SK-N-SH (cell line): ENCODE data around the gene SFSWAP. TPM values are rescaled to one million over a fixed set of nuclear protein-coding genes. Genes with fewer than 3 reads are reported as not detected.

Experiments used
- CTCF ChIA-PET: fragments of 300-600, 350-600 bp; formaldehyde crosslinking; extraction: SDS; loops from one replicate; lab custom pipeline; 2021; lab: Yijun Ruan, JAX
- POLR2A ChIA-PET: fragments of 350-600 bp; sonication (Branson Sonifier 250); formaldehyde crosslinking; extraction: SDS; loops from one replicate; lab custom pipeline; 2020; ENCODE audit warnings: antibody characterized with exemption, inconsistent platforms; lab: Yijun Ruan, JAX
- DNase-seq: peaks from one replicate; pipeline ENCODE4 v3.0.0; 2012
- H2AFZ ChIP-seq: fragments of 200-600 bp; sonication (generic); 2 replicates; pipeline ENCODE4 v1.8.1; 2016; ENCODE audit warnings: antibody characterized with exemption, mild to moderate bottlenecking, low read depth
- H3F3A ChIP-seq: fragments of 200-600 bp; sonication (generic); replicated peaks from 2 replicates; pipeline ENCODE3; 2016; ENCODE audit warnings: antibody characterized with exemption, mild to moderate bottlenecking; ENCODE audit not compliant: insufficient read depth
- H3K27ac ChIP-seq, 2 experiments: fragments of 200-500 bp in 1 of 2; fragments of 200-600 bp in 1 of 2; sonication (Bioruptor generic) in 1 of 2; sonication (generic), shearing (Covaris generic) in 1 of 2; 2 replicates each; pipeline versions ENCODE4 v1.5.1 to v1.6.1; 2014 to 2016; ENCODE audit warnings: low read depth in 2 of 2, inconsistent platforms in 1 of 2, low read length in 1 of 2, mild to moderate bottlenecking in 1 of 2, mixed read lengths in 1 of 2
- H3K27me3 ChIP-seq: fragments of 200-600 bp; sonication (generic), shearing (Covaris generic); 2 replicates; pipeline ENCODE4 v1.6.1; 2016; ENCODE audit warnings: mixed run types; ENCODE audit not compliant: insufficient read depth
- H3K36me3 ChIP-seq, 2 experiments: fragments of 200-500 bp in 1 of 2; fragments of 200-600 bp in 1 of 2; sonication (Bioruptor generic) in 1 of 2; sonication (generic) in 1 of 2; replicated peaks in 1 of 2; 2 replicates each; pipeline versions ENCODE3 to v1.5.1; 2014 to 2016; ENCODE audit warnings: low read length in 1 of 2, mild to moderate bottlenecking in 1 of 2; ENCODE audit not compliant: insufficient read depth in 2 of 2, control insufficient read depth in 1 of 2
- H3K4me1 ChIP-seq, 2 experiments: fragments of 200-500 bp in 1 of 2; fragments of 200-600 bp in 1 of 2; sonication (Bioruptor generic) in 1 of 2; sonication (generic), shearing (Covaris generic) in 1 of 2; 2 replicates each; pipeline versions ENCODE4 v1.5.1 to v1.6.1; 2014 to 2016; ENCODE audit warnings: low read depth in 1 of 2, low read length in 1 of 2, mixed run types in 1 of 2; ENCODE audit not compliant: insufficient read depth in 2 of 2, control insufficient read depth in 1 of 2
- H3K4me2 ChIP-seq: fragments of 200-600 bp; sonication (generic), shearing (Covaris generic); 2 replicates; pipeline ENCODE4 v1.6.1; 2017; ENCODE audit warnings: mixed run types
- H3K4me3 ChIP-seq, 2 experiments: fragments of 200-500 bp in 1 of 2; fragments of 200-600 bp in 1 of 2; sonication (Bioruptor generic) in 1 of 2; sonication (generic), shearing (Covaris generic) in 1 of 2; 2 replicates each; pipeline versions ENCODE4 v1.5.1 to v1.8.1; 2014 to 2016; ENCODE audit warnings: low read depth in 2 of 2, inconsistent platforms in 1 of 2, low read length in 1 of 2, mild to moderate bottlenecking in 1 of 2, mixed read lengths in 1 of 2, moderate library complexity in 1 of 2
- H3K79me2 ChIP-seq: fragments of 200-600 bp; sonication (generic); 2 replicates; pipeline ENCODE4 v1.8.1; 2017; ENCODE audit warnings: mild to moderate bottlenecking; ENCODE audit not compliant: insufficient read depth
- H3K9ac ChIP-seq: fragments of 200-600 bp; sonication (generic); 2 replicates; pipeline ENCODE4 v1.6.1; 2017; ENCODE audit warnings: mixed run types
- H3K9me2 ChIP-seq: fragments of 200-600 bp; sonication (generic); 2 replicates; pipeline ENCODE4 v1.6.1; 2017; ENCODE audit warnings: mixed run types
- H3K9me3 ChIP-seq: fragments of 200-600 bp; sonication (generic); 2 replicates; pipeline ENCODE4 v1.6.1; 2017; ENCODE audit warnings: mixed run types, mild to moderate bottlenecking, moderate library complexity
- H4K20me1 ChIP-seq: fragments of 200-600 bp; sonication (generic); 2 replicates; pipeline ENCODE4 v1.6.1; 2017; ENCODE audit warnings: mild to moderate bottlenecking, mixed run types; ENCODE audit not compliant: insufficient read depth
- CHD2 ChIP-seq: fragments of 150-350 bp; IDR thresholded peaks from 2 replicates; pipeline ENCODE4 v1.6.1; 2018; ENCODE audit warnings: low read length; ENCODE audit not compliant: partially characterized antibody
- EZH2phosphoT487 ChIP-seq: fragments of 200-600 bp; sonication (generic); IDR thresholded peaks from 2 replicates; pipeline ENCODE4 v1.6.1; 2017; ENCODE audit warnings: low read depth, mixed run types, mild to moderate bottlenecking, antibody characterized with exemption, moderate library complexity, borderline replicate concordance
- GABPA ChIP-seq: IDR thresholded peaks from 2 replicates; pipeline ENCODE4 v1.4.0; 2012; ENCODE audit warnings: low read depth, mild to moderate bottlenecking
- MEF2A ChIP-seq: IDR thresholded peaks from 2 replicates; pipeline ENCODE4 v1.4.0; 2012; ENCODE audit warnings: low read depth, borderline replicate concordance
- MXI1 ChIP-seq: IDR thresholded peaks from 2 replicates; pipeline ENCODE4 v1.6.1; 2012; ENCODE audit warnings: mild to moderate bottlenecking, low read depth, low read length, improper control_type of control experiment
- NFIC ChIP-seq: IDR thresholded peaks from 2 replicates; pipeline ENCODE4 v1.4.0; 2012; ENCODE audit warnings: borderline replicate concordance
- NRF1 ChIP-seq: IDR thresholded peaks from 2 replicates; pipeline ENCODE4 v1.6.1; 2012; ENCODE audit warnings: low read depth, mild to moderate bottlenecking, low read length
- POLR2AphosphoS5 ChIP-seq: IDR thresholded peaks from 2 replicates; pipeline ENCODE4 v1.6.1; 2012; ENCODE audit warnings: low read depth, low read length
- RAD21 ChIP-seq: IDR thresholded peaks from 2 replicates; pipeline ENCODE4 v1.6.1; 2012; ENCODE audit warnings: mild to moderate bottlenecking, low read length
- RCOR1 ChIP-seq: fragments of 150-350 bp; IDR thresholded peaks from 2 replicates; pipeline ENCODE4 v1.6.1; 2017; ENCODE audit warnings: antibody characterized with exemption, low read length
- RFX5 ChIP-seq: IDR thresholded peaks from 2 replicates; pipeline ENCODE4 v1.6.1; 2012; ENCODE audit warnings: mild to moderate bottlenecking, improper control_type of control experiment, low read length
- RXRA ChIP-seq: IDR thresholded peaks from 2 replicates; pipeline ENCODE4 v1.4.0; 2012; ENCODE audit warnings: low read depth, mild to moderate bottlenecking, borderline replicate concordance
- SIN3A ChIP-seq: IDR thresholded peaks from 2 replicates; pipeline ENCODE4 v1.6.1; 2012; ENCODE audit warnings: low read depth, mild to moderate bottlenecking, low read length, moderate library complexity, borderline replicate concordance
- TAF1 ChIP-seq: IDR thresholded peaks from 2 replicates; pipeline ENCODE4 v1.6.1; 2012; ENCODE audit warnings: low read depth, mild to moderate bottlenecking, low read length, moderate library complexity, borderline replicate concordance
- TCF12 ChIP-seq: IDR thresholded peaks from 2 replicates; pipeline ENCODE4 v1.4.0; 2012
- YY1 ChIP-seq: IDR thresholded peaks from 2 replicates; pipeline ENCODE4 v1.4.0; 2012; ENCODE audit warnings: low read depth, mild to moderate bottlenecking
- WGBS: methylation state at CpG from one replicate; pipeline ENCODE4 v1.1.6; 2017; ENCODE audit warnings: low lambda C conversion rate; 5-methylcytosine and 5-hydroxymethylcytosine counted together
- polyA plus RNA-seq, 3 experiments: library from polyadenylated mRNA; depleted of rRNA; stranded (reverse); fragments of >200 nt; gene quantifications; 2 replicates each; pipeline ENCODE4 v1.2.3, GENCODE V29; 2012
- TF ChIP-seq, protein P1 (sequence below): fragments of 200-600 bp; sonication (generic); IDR thresholded peaks from 2 replicates; pipeline ENCODE4 v1.6.1; 2017; ENCODE audit warnings: antibody characterized with exemption, mild to moderate bottlenecking, moderate library complexity
- TF ChIP-seq, protein P2 (sequence below): IDR thresholded peaks from 2 replicates; pipeline ENCODE4 v1.4.0; 2012; ENCODE audit warnings: low read depth
- TF ChIP-seq, protein P3 (sequence below): fragments of 150-350 bp; IDR thresholded peaks from 2 replicates; pipeline ENCODE4 v1.6.1; 2017; ENCODE audit warnings: antibody characterized with exemption, low read length, low read depth, borderline replicate concordance

SFSWAP gene
- polyA plus RNA-seq, 1 of the 3 experiments (the other 2 are of a cell fraction), result 27.9 TPM

DNA sequence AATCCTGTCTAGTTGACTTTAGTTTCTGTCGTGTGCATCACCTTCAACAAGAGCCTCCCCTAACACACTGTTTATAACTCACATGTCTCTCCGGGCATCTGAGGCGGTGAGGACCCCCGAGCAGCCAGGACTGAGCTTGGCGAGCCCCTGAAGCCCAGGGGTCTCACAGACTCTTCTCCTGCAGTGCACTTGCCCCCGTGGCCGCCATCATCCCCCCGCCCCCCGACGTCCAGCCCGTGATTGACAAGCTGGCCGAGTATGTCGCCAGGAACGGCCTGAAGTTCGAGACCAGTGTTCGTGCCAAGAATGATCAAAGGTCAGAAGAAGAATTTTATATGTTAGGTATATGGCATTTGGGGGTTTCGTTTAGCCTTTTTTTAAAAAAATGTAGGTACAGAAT lies 43.3 kb downstream of the SFSWAP start:
- Histone ChIP-seq H2AFZ (no peak overlapping the region), H3K4me2 (no peak overlapping the region), H3K9me2 (no peaks in the 10 kb centered on the region), H3K36me3 (peaks cover 53 to 82% of the 10 kb centered on the region in 2 experiments), H4K20me1 (no peaks in the 10 kb centered on the region), H3K27me3 (no peaks in the 10 kb centered on the region), H3K4me1 (peaks cover 0 to 13% of the 10 kb centered on the region in 2 experiments; a peak in 2 of 4 replicates), H3K4me3 (no peak overlapping the region), H3K27ac (no peak overlapping the region), H3F3A (no peaks in the 10 kb centered on the region), H3K79me2 (peaks cover 7% of the 10 kb centered on the region; the same call in 1 of the 2 replicates), H3K9ac (no peak overlapping the region), H3K9me3 (no peaks in the 10 kb centered on the region)
- no peak for DNase-seq
- 96% methylated on average over 17 of the region's 17 CpGs for WGBS
- POLR2A ChIA-PET, result no interaction called here
- CTCF ChIA-PET, result interaction anchor here (0.9 to 3.1 kb wide), 6 partner anchors 8 to 650 kb away, joined by 3 to 14 read pairs (median 5); no protein-coding TSS in a partner anchor
- TF ChIP-seq GABPA (no peak), EZH2phosphoT487 (no peak), TCF12 (no peak), RFX5 (no peak)

DNA sequence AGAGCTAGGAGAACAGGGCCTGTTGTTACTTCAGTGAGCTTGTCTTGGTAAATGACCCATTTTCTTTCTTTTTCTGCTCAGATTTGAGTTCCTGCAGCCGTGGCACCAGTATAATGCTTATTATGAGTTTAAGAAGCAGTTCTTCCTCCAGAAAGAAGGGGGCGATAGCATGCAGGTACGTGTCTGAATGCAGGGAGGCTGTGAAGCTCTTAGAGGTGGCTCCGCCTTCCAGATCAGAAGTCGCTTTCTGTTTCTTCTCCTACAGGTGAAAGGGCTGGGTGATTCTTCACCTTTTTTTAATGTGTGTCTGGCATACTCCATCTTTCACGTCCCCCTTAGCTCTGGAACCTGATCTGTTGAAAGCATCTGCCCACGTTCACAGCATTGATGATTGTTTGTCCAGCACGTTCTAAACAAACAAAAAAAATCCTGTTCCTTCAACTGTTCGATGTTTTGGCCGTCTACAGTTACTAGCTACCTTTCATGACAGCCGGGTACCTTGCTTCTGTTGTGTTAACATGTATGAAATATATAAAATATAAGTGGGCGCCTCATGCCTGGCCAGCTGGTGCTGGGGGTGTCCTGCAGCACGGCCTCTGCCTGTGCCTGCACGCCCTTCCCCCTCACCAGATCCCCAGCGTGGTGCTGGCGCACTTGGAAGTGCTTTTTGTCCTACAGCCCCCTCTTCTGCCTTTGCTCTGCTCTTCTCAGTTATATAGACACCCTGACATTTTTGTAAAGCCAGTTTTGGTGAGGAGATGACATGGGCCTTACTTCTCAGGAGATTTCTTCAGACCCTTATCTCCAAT lies 44.6 kb downstream of the SFSWAP start:
- TF ChIP-seq CHD2 (no peak), RAD21 (peak; percentile 8; the same call in 1 of the 2 replicates)
- TF ChIP-seq, protein P1, sequence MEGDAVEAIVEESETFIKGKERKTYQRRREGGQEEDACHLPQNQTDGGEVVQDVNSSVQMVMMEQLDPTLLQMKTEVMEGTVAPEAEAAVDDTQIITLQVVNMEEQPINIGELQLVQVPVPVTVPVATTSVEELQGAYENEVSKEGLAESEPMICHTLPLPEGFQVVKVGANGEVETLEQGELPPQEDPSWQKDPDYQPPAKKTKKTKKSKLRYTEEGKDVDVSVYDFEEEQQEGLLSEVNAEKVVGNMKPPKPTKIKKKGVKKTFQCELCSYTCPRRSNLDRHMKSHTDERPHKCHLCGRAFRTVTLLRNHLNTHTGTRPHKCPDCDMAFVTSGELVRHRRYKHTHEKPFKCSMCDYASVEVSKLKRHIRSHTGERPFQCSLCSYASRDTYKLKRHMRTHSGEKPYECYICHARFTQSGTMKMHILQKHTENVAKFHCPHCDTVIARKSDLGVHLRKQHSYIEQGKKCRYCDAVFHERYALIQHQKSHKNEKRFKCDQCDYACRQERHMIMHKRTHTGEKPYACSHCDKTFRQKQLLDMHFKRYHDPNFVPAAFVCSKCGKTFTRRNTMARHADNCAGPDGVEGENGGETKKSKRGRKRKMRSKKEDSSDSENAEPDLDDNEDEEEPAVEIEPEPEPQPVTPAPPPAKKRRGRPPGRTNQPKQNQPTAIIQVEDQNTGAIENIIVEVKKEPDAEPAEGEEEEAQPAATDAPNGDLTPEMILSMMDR, result peak; percentile 43
- Histone ChIP-seq H3K9me2 (no peaks in the 10 kb centered on the region), H3K27me3 (no peaks in the 10 kb centered on the region), H4K20me1 (no peaks in the 10 kb centered on the region), H3K9me3 (no peaks in the 10 kb centered on the region), H3K4me3 (no peak overlapping the region), H3K4me1 (peaks cover 0 to 13% of the 10 kb centered on the region in 2 experiments; a peak in 2 of 4 replicates), H2AFZ (no peak overlapping the region), H3K36me3 (peaks cover 60 to 81% of the 10 kb centered on the region in 2 experiments), H3K9ac (no peak overlapping the region), H3K79me2 (no peaks in the 10 kb centered on the region), H3F3A (no peaks in the 10 kb centered on the region), H3K4me2 (no peak overlapping the region), H3K27ac (no peak overlapping the region)
- DNase-seq, result peak; percentile 54
- ChIA-PET CTCF (interaction anchor here (0.7 to 3.1 kb wide), 7 partner anchors 9 to 870 kb away, joined by 3 to 14 read pairs (median 4); no protein-coding TSS in a partner anchor), POLR2A (interaction anchor here (1.0 kb wide), 1 partner anchor 9 kb away, joined by 4 read pairs; no protein-coding TSS in a partner anchor)
- WGBS, result 93% methylated on average over 16 of the region's 16 CpGs

DNA sequence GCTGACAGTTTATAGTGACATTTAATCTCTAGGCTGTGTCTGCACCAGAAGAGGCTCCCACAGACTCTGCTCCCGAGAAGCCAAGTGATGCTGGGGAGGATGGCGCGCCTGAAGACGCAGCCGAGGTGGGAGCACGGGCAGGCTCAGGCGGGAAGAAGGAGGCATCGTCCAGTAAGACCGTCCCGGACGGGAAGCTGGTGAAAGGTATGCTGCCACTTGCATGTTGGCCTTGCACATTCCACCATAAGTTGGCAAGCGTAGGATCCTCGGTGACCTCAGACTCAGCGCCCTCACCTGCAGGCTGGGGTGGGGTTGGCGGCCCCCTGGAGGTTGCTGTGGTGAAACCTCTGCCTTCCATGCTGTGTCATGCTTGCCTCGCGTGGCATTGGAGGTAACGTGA lies 45.6 kb downstream of the SFSWAP start:
- Histone ChIP-seq H2AFZ (no peak overlapping the region), H3K4me2 (no peak overlapping the region), H3K79me2 (peaks cover 4% of the 10 kb centered on the region; the same call in 1 of the 2 replicates), H3K27me3 (no peaks in the 10 kb centered on the region), H3K9ac (no peak overlapping the region), H3K4me3 (no peak overlapping the region), H3K9me3 (no peaks in the 10 kb centered on the region), H3K36me3 (peaks cover 60 to 80% of the 10 kb centered on the region in 2 experiments), H3F3A (no peaks in the 10 kb centered on the region), H3K27ac (no peak overlapping the region), H3K9me2 (no peaks in the 10 kb centered on the region), H3K4me1 (peaks cover 0 to 10% of the 10 kb centered on the region in 2 experiments; a peak in 2 of 4 replicates), H4K20me1 (no peaks in the 10 kb centered on the region)
- no peak for DNase-seq
- ChIA-PET CTCF (interaction anchor here (0.7 kb wide), 1 partner anchor 187 kb away, joined by 3 read pairs; no protein-coding TSS in a partner anchor), POLR2A (no interaction called here)
- WGBS, result 95% methylated on average over 18 of the region's 18 CpGs
- TF ChIP-seq SIN3A (no peak), NFIC (no peak), POLR2AphosphoS5 (no peak), EZH2phosphoT487 (no peak), MEF2A (no peak), RXRA (no peak), TAF1 (no peak), MXI1 (no peak), NRF1 (no peak), RAD21 (no peak), RCOR1 (no peak), YY1 (no peak), TCF12 (no peak)
- TF ChIP-seq, protein P2, sequence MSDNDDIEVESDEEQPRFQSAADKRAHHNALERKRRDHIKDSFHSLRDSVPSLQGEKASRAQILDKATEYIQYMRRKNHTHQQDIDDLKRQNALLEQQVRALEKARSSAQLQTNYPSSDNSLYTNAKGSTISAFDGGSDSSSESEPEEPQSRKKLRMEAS, result no peak
- TF ChIP-seq, protein P3, sequence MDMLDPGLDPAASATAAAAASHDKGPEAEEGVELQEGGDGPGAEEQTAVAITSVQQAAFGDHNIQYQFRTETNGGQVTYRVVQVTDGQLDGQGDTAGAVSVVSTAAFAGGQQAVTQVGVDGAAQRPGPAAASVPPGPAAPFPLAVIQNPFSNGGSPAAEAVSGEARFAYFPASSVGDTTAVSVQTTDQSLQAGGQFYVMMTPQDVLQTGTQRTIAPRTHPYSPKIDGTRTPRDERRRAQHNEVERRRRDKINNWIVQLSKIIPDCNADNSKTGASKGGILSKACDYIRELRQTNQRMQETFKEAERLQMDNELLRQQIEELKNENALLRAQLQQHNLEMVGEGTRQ, result no peak
